Measurements from ENCODE around the gene CRABP2. TPM values are rescaled to one million over a fixed set of nuclear protein-coding genes. Genes with fewer than 3 reads are reported as not detected.
A peak's percentile ranks its signal among the peaks of the same experiment; 100 is the strongest.

CRABP2 gene
- total RNA-seq, 2 donors from 2014 or later, result 9.2 to 20.9 TPM

GRCh38 chr1:156664046-156664766, 41.2 kb downstream of the CRABP2 start:
- no peak for DNase-seq (ENCODE audit: low spot score)
- intact Hi-C loops (cut with DNase I), result no loop called here

- intact Hi-C loops (cut with DNase I), result no loop called here
- no peak for DNase-seq (ENCODE audit: low spot score)
Observed at GRCh38 chr1:156663178-156663577, 42.2 kb downstream of the CRABP2 start.

GRCh38 chr1:156662800-156663055, 42.7 kb downstream of the CRABP2 start:
- intact Hi-C loops (cut with DNase I), result no loop called here
- no peak for DNase-seq (ENCODE audit: low spot score)

- intact Hi-C loops (cut with DNase I), result no loop called here
- DNase-seq (ENCODE audit: low spot score), result no peak
Observed at GRCh38 chr1:156662005-156662799, 43.2 kb downstream of the CRABP2 start.

GRCh38 chr1:156660752-156661112, 44.7 kb downstream of the CRABP2 start:
- DNase-seq (ENCODE audit: low spot score), result no peak
- intact Hi-C loops (cut with DNase I), result loop anchor here (1.0 to 2.0 kb wide), 2 partner anchors 16 to 18 kb away; partner anchors contain the start of gene NES (in 1 of the 2)

GRCh38 chr1:156659988-156660751, 45.2 kb downstream of the CRABP2 start:
- DNase-seq (ENCODE audit: low spot score), result peak; percentile 99
- intact Hi-C loops (cut with DNase I), result loop anchor here (1.0 to 10.0 kb wide), 4 partner anchors 17 to 275 kb away; partner anchors contain the start of gene NES (in 1 of the 2)

GRCh38 chr1:156659661-156659987, 45.8 kb downstream of the CRABP2 start:
- DNase-seq (ENCODE audit: low spot score), result no peak
- intact Hi-C loops (cut with DNase I), result loop anchor here in 1 of 2 donors (5.0 to 10.0 kb wide), 2 partner anchors 77 to 275 kb away; no protein-coding TSS in a partner anchor

- no peak for DNase-seq (ENCODE audit: low spot score)
- intact Hi-C loops (cut with DNase I), result loop anchor here in 1 of 2 donors (5.0 to 10.0 kb wide), 2 partner anchors 77 to 274 kb away; no protein-coding TSS in a partner anchor
Observed at GRCh38 chr1:156658945-156659574, 46.3 kb downstream of the CRABP2 start.

GRCh38 chr1:156658496-156658895, 46.9 kb downstream of the CRABP2 start:
- DNase-seq (ENCODE audit: low spot score), result no peak
- intact Hi-C loops (cut with DNase I), result loop anchor here in 1 of 2 donors (5.0 to 10.0 kb wide), 2 partner anchors 76 to 274 kb away; no protein-coding TSS in a partner anchor

- no peak for DNase-seq (ENCODE audit: low spot score)
- intact Hi-C loops (cut with DNase I), result loop anchor here in 1 of 2 donors (2.0 to 10.0 kb wide), 3 partner anchors 31 to 273 kb away; no protein-coding TSS in a partner anchor
Observed at GRCh38 chr1:156657741-156658319, 47.6 kb downstream of the CRABP2 start.

- intact Hi-C loops (cut with DNase I), result loop anchor here in 1 of 2 donors (2.0 to 10.0 kb wide), 3 partner anchors 30 to 272 kb away; no protein-coding TSS in a partner anchor
- DNase-seq (ENCODE audit: low spot score), result peak; percentile 94
Observed at GRCh38 chr1:156656806-156657740, 48.3 kb downstream of the CRABP2 start.

- no peak for DNase-seq (ENCODE audit: low spot score)
- intact Hi-C loops (cut with DNase I), result loop anchor here in 1 of 2 donors (2.0 to 10.0 kb wide), 3 partner anchors 29 to 271 kb away; no protein-coding TSS in a partner anchor
Observed at GRCh38 chr1:156655904-156656516, 49.4 kb downstream of the CRABP2 start.

- DNase-seq (ENCODE audit: low spot score), result no peak
- intact Hi-C loops (cut with DNase I), result loop anchor here in 1 of 2 donors (5.0 to 10.0 kb wide), 2 partner anchors 73 to 271 kb away; no protein-coding TSS in a partner anchor
Observed at GRCh38 chr1:156655151-156655903, 50.1 kb downstream of the CRABP2 start.

- DNase-seq (ENCODE audit: low spot score), result no peak
- intact Hi-C loops (cut with DNase I), result loop anchor here in 1 of 2 donors (5.0 to 10.0 kb wide), 2 partner anchors 72 to 270 kb away; no protein-coding TSS in a partner anchor
Observed at GRCh38 chr1:156654700-156655099, 50.7 kb downstream of the CRABP2 start.

- DNase-seq (ENCODE audit: low spot score), result no peak
- intact Hi-C loops (cut with DNase I), result loop anchor here in 1 of 2 donors (10.0 kb wide), 1 partner anchor 268 kb away; no protein-coding TSS in a partner anchor
Observed at GRCh38 chr1:156652992-156653355, 52.4 kb downstream of the CRABP2 start.

All from posterior vena cava (tissue), 2 donors.